GOT3 (cell line): Measurements from ENCODE around the gene PGLYRP2.
"Not testable (repeated sequence)": the region's sequence is repeated elsewhere in the genome, so short reads cannot be mapped to it uniquely, and the experiment has no call there.

Source experiments
- DNase-seq: peaks from one replicate; lab custom pipeline; 2025; ENCODE audit warnings: mixed read lengths; lab: John Stamatoyannopoulos, UW

PGLYRP2 gene

DNA sequence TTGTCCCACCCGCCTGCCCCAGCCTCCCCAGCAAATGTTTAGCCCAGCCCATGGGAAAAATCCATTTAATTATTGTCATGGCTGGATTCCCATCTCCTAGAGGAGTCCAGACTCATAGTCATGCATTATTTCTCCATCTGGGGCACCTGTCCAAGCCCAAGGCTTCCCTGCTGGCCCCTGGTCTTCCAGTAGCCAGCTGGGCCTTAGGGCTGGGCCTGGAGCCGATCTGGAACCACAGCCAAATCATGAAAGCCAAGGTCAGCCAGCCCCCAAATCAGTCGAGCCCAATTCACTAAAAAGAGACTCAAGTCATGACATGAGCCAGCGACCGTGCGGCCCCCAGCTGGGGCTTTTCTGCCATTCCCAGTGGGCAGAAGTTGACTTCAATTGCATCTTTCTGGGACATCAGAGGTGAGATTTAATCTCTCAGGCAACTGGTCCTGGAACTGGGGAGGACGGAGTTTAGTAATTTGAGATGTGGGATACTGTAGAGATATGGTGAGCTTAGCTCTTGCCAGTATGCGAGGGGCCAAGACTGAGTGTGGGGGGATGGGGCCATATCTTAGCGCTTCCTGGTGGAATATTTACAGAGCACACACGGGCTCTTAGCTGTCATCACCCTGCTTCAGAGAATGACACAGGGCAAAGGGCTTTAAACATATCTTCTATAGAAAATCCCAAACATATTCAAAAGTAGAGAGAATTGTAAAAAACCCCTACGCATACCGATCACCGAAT is 9.4 kb upstream of the PGLYRP2 start:
- no peak for DNase-seq

GRCh38 chr19:15487038-15487437 is 7.7 kb upstream of the PGLYRP2 start:
- no peak for DNase-seq

DNA sequence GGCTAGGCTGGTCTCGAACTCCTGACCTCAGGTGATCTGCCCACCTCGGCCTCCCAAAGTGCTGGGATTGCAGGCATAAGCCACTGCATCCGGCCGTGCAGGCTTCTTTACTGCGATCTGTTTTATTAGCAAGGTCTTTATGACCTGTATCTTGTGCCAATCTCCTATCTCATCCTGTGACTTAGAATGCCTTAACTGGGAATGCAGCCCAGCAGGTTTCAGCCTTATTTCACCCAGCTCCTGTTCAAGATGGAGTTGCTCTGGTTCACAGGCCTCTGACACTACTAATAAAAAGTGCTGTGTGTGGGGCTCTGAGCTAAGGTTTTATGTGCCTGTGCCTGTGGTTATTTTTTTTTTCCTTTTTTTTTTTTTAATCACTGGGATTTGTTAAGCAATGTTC is 6.5 kb upstream of the PGLYRP2 start:
- DNase-seq: not testable (repeated sequence)

DNA sequence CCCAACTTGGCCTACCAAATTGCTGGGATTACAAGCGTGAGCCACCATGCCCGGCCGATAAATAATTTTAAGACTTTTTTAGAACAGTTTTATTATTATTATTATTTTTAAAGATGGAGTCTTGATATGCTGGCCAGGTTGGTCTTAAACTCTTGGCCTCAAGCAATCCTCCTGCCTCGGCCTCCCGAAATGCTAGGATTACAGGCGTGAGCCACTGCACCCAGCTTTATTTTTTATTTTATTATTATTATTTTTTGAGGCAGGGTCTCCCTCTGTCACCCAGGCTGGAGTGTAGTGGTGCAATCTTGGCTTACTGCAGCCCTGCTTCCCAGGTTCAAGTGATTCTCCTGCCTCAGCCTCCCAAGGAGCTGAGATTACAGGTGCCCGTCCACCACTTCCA is 1.7 kb upstream of the PGLYRP2 start:
- not testable (repeated sequence) for DNase-seq

DNA sequence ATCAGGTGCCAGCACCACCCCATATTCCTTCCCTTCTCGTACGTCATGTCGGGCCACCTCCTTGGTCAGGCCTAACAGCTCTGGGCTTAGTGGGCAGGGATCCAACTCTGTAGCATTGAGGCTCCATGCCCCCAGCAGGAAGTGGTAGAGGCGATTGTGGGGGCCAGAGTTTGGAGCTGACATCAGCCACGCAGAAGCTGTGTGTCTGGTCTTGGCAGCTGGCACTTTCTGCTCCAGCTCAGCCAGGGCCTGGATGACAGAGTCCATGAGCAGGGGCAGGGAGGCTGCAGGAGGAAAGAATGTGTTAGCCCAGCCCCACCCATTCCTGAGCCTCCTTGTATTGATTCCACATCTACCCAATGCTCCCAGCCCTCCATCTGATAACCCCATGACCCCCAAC is 3.0 kb downstream of the PGLYRP2 start:
- no peak for DNase-seq

GRCh38 chr19:15475611-15476010 is 3.7 kb downstream of the PGLYRP2 start:
- no peak for DNase-seq

DNA sequence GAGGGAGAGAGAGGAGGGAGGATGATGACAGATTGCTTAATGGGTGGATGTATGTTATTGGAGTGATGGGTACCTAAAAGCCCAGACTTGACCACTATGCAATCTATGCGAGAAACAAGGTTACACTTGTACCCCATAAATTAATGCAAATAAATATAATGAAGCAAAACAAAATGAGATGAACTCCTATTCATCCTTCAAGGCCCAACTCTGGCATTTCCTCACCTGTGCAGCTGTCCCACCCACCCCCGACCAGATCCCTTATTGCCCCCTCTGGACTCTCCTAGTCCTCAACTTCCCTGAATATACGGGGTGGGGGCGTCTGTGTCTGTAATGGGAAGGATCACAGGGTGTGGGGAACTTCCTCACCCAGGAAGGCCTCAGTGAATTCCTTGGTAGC is 4.1 kb downstream of the PGLYRP2 start:
- no peak for DNase-seq

- DNase-seq: not testable (repeated sequence)
Measured at GRCh38 chr19:15473821-15474220, 5.5 kb downstream of the PGLYRP2 start.

- DNase-seq: no peak
Measured at GRCh38 chr19:15471639-15472101, 7.6 kb downstream of the PGLYRP2 start.

- no peak for DNase-seq
Measured at GRCh38 chr19:15469513-15470297, 9.6 kb downstream of the PGLYRP2 start.

DNA sequence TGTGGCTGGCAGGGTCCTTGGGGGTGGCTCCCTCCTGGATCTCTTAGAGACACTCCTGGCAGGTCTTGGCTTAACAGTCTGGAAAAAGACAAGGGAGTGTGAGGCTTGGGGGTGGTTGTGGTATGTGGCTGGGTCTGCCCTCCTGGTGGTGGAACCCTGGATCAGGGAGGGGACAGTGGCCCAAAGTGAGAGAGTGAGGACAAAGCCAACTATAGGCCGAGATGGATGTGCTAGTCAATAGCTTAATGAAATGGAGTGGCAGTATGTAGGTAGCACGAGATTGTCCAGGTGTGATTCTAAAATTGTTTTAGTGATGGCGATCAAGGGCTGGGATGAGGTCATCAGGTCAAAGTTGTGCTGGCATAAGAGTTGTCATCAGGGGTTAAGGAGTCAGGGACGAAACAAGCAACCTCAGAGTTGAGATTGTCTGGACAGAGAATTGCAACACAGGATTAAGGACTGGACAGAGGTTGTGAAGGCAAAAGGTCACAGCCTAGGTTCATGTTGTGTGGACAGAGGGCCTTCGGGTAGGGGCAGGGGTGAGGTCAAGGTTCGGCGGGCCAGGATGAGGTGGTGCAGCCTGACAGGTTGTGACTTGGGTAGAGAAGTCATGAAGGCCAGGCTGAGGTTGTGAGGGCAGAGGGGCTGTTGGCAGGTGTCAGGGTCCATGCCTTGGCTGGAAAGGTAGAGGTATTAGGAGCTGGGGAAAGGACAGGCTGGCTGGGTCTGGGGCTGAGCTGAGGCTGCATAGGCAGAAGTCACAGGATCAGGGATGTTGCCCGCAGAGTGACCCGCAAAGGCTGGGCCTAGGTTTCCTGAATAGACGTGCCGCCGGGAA is 10.4 kb downstream of the PGLYRP2 start:
- no peak for DNase-seq

GRCh38 chr19:15467734-15468214 is 11.5 kb downstream of the PGLYRP2 start:
- no peak for DNase-seq

GRCh38 chr19:15466851-15467733 is 12.2 kb downstream of the PGLYRP2 start:
- no peak for DNase-seq

GRCh38 chr19:15464394-15465385 is 14.6 kb downstream of the PGLYRP2 start, which contains the start of gene RASAL3:
Gene RASAL3 (minus strand): TSS chr19:15464544. CDS start chr19:15464358, 186 bp downstream.
- DNase-seq: no peak

DNA sequence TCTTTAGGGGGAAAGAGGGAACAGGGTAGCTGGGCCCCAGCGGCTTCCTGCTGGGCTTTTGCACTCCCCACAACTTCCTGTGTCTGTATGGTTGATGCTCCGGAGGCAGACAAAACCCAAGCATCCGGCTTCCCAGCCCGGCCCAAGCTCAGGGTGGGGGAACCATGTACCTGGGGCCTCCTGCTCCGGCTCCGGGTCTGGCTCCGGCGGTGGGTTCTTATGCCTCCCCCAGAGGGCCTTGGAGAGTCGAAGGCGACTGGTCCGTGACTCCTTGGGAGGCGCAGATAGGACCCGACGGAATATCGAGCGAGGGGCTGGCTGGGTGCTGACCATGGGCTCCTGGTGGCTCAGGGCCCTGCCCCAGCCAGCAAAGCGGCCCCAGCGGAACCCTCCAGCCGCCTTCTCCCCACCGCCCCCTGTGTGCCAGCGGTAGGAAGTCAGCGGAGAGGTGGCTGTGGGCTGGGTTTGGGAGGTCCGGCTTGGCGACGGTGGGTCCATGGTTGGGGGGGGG is 15.4 kb downstream of the PGLYRP2 start:
- DNase-seq: no peak

- DNase-seq: no peak
Measured at GRCh38 chr19:15461694-15462093, 17.6 kb downstream of the PGLYRP2 start.

- DNase-seq: no peak
Measured at GRCh38 chr19:15457701-15458484, 21.4 kb downstream of the PGLYRP2 start.

DNA sequence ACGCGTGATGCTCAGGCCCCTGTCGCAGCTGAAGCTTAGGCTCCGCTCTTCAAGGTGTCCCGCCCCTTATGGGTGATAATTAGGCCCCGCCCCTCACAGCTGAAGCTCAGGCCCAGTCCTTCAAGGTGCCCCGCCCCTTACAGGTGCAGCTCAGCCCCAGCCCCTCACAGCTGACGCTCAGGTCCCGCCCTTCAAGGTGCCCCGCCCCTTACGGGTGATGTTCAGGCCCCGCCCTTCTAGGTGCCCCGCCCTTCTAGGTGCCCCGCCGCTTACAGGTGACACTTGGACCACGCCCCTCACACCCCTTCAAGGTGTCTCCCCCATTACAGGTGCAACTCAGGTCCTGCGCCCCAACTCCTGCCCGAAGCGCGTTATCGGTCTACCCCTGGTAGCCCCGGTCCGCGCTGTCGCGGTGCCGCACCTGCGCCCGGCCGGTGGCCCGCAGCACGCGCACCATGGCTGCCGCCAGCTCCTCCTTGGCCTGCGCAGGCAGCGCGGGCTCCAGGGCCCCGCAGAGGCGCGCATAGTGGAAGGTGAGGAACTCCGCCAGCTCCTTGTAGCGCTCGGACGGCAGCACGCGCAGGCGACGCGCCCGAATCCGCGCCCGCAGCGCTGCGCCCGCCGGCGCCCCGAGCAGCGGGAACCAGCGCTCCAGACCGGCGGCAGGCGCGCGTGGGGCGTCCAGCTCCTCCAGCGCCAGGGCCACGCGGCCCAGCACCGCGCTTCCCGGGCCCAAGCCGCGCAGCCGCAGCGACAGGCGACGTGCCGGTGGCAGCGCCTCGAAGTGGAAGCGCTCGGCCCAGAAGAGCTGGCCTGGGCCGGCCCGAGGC is 22.2 kb downstream of the PGLYRP2 start:
- no peak for DNase-seq
